ENCODE results near the gene AP1M1.

DNA sequence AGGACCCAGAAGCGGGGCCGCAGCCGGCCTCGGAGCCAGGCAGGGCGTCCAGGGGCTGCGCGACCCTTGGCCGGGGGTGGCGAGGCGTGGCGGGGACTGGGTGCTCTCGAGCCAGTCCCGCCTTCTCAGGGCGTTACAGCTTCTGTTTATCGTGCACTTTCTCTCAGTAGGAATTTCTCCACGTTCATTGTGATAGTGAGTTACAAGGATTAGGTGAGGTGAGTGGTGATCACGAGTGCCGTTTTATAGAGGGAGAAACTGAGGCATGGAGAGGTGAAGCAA, 600 bp downstream of the AP1M1 start:
- no peak for TF ChIP-seq SALL2 (tag by site-specific recombination; IDR thresholded peaks at IDR 0.05; ENCODE audit: borderline replicate concordance)
- TF ChIP-seq, protein P1, sequence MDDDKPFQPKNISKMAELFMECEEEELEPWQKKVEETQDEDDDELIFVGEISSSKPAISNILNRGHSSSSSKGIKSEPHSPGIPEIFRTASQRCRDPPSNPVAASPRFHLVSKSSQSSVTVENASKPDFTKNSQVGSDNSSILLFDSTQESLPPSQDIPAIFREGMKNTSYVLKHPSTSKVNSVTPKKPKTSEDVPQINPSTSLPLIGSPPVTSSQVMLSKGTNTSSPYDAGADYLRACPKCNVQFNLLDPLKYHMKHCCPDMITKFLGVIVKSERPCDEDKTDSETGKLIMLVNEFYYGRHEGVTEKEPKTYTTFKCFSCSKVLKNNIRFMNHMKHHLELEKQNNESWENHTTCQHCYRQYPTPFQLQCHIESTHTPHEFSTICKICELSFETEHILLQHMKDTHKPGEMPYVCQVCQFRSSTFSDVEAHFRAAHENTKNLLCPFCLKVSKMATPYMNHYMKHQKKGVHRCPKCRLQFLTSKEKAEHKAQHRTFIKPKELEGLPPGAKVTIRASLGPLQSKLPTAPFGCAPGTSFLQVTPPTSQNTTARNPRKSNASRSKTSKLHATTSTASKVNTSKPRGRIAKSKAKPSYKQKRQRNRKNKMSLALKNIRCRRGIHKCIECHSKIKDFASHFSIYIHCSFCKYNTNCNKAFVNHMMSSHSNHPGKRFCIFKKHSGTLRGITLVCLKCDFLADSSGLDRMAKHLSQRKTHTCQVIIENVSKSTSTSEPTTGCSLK (tag by site-specific recombination; IDR thresholded peaks at IDR 0.05): no peak
- TF ChIP-seq, protein P2, sequence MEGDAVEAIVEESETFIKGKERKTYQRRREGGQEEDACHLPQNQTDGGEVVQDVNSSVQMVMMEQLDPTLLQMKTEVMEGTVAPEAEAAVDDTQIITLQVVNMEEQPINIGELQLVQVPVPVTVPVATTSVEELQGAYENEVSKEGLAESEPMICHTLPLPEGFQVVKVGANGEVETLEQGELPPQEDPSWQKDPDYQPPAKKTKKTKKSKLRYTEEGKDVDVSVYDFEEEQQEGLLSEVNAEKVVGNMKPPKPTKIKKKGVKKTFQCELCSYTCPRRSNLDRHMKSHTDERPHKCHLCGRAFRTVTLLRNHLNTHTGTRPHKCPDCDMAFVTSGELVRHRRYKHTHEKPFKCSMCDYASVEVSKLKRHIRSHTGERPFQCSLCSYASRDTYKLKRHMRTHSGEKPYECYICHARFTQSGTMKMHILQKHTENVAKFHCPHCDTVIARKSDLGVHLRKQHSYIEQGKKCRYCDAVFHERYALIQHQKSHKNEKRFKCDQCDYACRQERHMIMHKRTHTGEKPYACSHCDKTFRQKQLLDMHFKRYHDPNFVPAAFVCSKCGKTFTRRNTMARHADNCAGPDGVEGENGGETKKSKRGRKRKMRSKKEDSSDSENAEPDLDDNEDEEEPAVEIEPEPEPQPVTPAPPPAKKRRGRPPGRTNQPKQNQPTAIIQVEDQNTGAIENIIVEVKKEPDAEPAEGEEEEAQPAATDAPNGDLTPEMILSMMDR (tag by site-specific recombination; IDR thresholded peaks at IDR 0.05): no peak
- TF ChIP-seq, protein P3, sequence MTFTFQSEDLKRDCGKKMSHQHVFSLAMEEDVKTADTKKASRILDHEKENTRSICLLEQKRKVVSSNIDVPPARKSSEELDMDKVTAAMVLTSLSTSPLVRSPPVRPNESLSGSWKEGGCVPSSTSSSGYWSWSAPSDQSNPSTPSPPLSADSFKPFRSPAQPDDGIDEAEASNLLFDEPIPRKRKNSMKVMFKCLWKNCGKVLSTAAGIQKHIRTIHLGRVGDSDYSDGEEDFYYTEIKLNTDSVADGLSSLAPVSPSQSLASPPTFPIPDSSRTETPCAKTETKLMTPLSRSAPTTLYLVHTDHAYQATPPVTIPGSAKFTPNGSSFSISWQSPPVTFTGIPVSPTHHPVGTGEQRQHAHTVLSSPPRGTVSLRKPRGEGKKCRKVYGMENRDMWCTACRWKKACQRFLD (tag by site-specific recombination; IDR thresholded peaks at IDR 0.05): no peak
- TF ChIP-seq ZNF416 (tag by site-specific recombination; IDR thresholded peaks at IDR 0.05): no peak
- TF ChIP-seq, protein P4, sequence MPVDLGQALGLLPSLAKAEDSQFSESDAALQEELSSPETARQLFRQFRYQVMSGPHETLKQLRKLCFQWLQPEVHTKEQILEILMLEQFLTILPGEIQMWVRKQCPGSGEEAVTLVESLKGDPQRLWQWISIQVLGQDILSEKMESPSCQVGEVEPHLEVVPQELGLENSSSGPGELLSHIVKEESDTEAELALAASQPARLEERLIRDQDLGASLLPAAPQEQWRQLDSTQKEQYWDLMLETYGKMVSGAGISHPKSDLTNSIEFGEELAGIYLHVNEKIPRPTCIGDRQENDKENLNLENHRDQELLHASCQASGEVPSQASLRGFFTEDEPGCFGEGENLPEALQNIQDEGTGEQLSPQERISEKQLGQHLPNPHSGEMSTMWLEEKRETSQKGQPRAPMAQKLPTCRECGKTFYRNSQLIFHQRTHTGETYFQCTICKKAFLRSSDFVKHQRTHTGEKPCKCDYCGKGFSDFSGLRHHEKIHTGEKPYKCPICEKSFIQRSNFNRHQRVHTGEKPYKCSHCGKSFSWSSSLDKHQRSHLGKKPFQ (tag by site-specific recombination; IDR thresholded peaks at IDR 0.05): no peak
- no peak for TF ChIP-seq ZBTB17 (tag by site-specific recombination; IDR thresholded peaks at IDR 0.05)

Measured in HEK293 (cell line).